Smooth muscle cell (in vitro differentiated cells): Measurements from ENCODE around the gene MACF1. TPM values are rescaled to one million over a fixed set of nuclear protein-coding genes. Genes with fewer than 3 reads are reported as not detected.

ENCODE experiments used
- DNase-seq: peaks from one replicate; lab custom pipeline; 2025; ENCODE audit not compliant: unreplicated experiment; lab: John Stamatoyannopoulos, UW
- H2AFZ ChIP-seq: fragments of 200-600 bp; sonication (generic); 2 replicates; pipeline ENCODE4 v1.6.0; 2016; ENCODE audit warnings: antibody characterized with exemption, low read depth, mild to moderate bottlenecking
- H3F3A ChIP-seq: fragments of 200-600 bp; sonication (generic); 2 replicates; pipeline ENCODE4 v1.6.0; 2017; ENCODE audit warnings: antibody characterized with exemption, low read depth
- H3K27ac ChIP-seq: fragments of 200-600 bp; sonication (generic); 2 replicates; pipeline ENCODE4 v1.5.1; 2016; ENCODE audit warnings: low read depth, mild to moderate bottlenecking
- H3K27me3 ChIP-seq: fragments of 200-600 bp; sonication (generic); 2 replicates; pipeline ENCODE4 v1.6.1; 2016; ENCODE audit warnings: low read depth, mild to moderate bottlenecking
- H3K36me3 ChIP-seq: fragments of 200-600 bp; sonication (generic); 2 replicates; pipeline ENCODE4 v1.5.1; 2016; ENCODE audit warnings: low read depth
- H3K4me1 ChIP-seq: fragments of 200-600 bp; sonication (generic); 2 replicates; pipeline ENCODE4 v1.5.1; 2016; ENCODE audit warnings: low read depth
- H3K4me2 ChIP-seq: fragments of 200-600 bp; sonication (generic); 2 replicates; pipeline ENCODE4 v1.6.0; 2016; ENCODE audit warnings: mild to moderate bottlenecking
- H3K4me3 ChIP-seq: fragments of 200-600 bp; sonication (generic); 2 replicates; pipeline ENCODE4 v1.5.1; 2016; ENCODE audit warnings: mild to moderate bottlenecking
- H3K79me2 ChIP-seq: fragments of 200-600 bp; sonication (generic); 2 replicates; pipeline ENCODE4 v1.6.0; 2016; ENCODE audit warnings: low read depth, mild to moderate bottlenecking
- H3K9ac ChIP-seq: fragments of 200-600 bp; sonication (generic); 2 replicates; pipeline ENCODE4 v1.6.0; 2016; ENCODE audit warnings: low read depth
- H3K9me3 ChIP-seq: fragments of 200-600 bp; sonication (generic); replicated peaks from 2 replicates; pipeline ENCODE4 v1.5.1; 2016; ENCODE audit warnings: low read depth
- H4K20me1 ChIP-seq: fragments of 200-600 bp; sonication (generic); 2 replicates; pipeline ENCODE4 v1.6.0; 2016; ENCODE audit warnings: low read depth
- CTCF ChIP-seq: fragments of 200-600 bp; sonication (generic); IDR thresholded peaks from 2 replicates; pipeline ENCODE4 v1.5.1; 2017; ENCODE audit warnings: borderline replicate concordance, mild to moderate bottlenecking, antibody characterized with exemption; ENCODE audit not compliant: insufficient read depth, poor library complexity, severe bottlenecking
- WGBS: methylation state at CpG from one replicate; pipeline ENCODE4 v1.1.7; 2016; ENCODE audit warnings: low lambda C conversion rate; 5-methylcytosine and 5-hydroxymethylcytosine counted together
- polyA plus RNA-seq: library from polyadenylated mRNA; unstranded; fragments of >200 nt; fragmentation: Nextera tagmentation; extraction: Ambion mirVana; gene quantifications from 2 replicates; pipeline ENCODE4 v1.2.1, GENCODE V29; 2016
- total RNA-seq: library from RNA; depleted of rRNA; stranded (reverse); fragments of >200 nt; gene quantifications from 2 replicates; pipeline ENCODE4 v1.2.3, GENCODE V29; 2014

MACF1 gene
- total and polyA plus RNA-seq, 2 experiments from 2014 or later: 36.9 to 195 TPM

DNA sequence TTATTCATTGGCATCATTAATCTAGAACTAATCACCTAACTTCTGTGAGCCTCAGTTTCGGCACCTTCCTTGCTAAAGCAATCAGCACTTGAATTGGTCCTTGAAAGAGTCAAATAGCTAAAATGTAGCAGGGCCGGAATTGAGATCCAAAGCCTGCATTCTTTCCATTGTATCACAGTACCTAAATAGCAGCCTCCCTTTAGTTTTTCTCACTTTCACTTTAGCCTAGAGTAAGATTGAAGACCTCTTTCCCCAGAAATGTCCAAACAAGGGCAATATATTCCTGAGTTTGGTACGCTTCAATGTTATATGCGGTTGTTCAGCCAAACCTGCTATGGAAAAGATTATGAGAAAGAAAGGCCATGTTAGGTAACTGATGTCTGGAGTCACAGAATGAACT lies 165.1 kb downstream of the MACF1 start:
- WGBS: 97% methylated on average over 4 of the region's 4 CpGs
- H3K36me3 ChIP-seq: peaks cover 12% of the 10 kb centered on the region
- H3K27ac ChIP-seq: no peak overlapping the region
- no peaks in the 10 kb centered on the region for H4K20me1 ChIP-seq
- DNase-seq: no peak
- no peaks in the 10 kb centered on the region for H3K4me1 ChIP-seq
- no peak for TF ChIP-seq CTCF
- H3K4me2 ChIP-seq: no peak overlapping the region
- H3K9ac ChIP-seq: no peak overlapping the region
- no peak overlapping the region for H2AFZ ChIP-seq
- no peaks in the 10 kb centered on the region for H3K9me3 ChIP-seq
- no peaks in the 10 kb centered on the region for H3F3A ChIP-seq
- H3K79me2 ChIP-seq: no peaks in the 10 kb centered on the region
- no peak overlapping the region for H3K4me3 ChIP-seq
- H3K27me3 ChIP-seq: no peaks in the 10 kb centered on the region

GRCh38 chr1:39370602-39371001 lies 166.1 kb downstream of the MACF1 start:
- 97% methylated on average over 1 of the region's 1 CpG for WGBS
- no peak for DNase-seq
- H4K20me1 ChIP-seq: no peaks in the 10 kb centered on the region
- H3F3A ChIP-seq: no peaks in the 10 kb centered on the region
- no peaks in the 10 kb centered on the region for H3K4me1 ChIP-seq
- no peaks in the 10 kb centered on the region for H3K79me2 ChIP-seq
- H2AFZ ChIP-seq: no peak overlapping the region
- H3K27ac ChIP-seq: no peak overlapping the region
- no peak for TF ChIP-seq CTCF
- no peak overlapping the region for H3K9ac ChIP-seq
- H3K4me3 ChIP-seq: no peak overlapping the region
- H3K9me3 ChIP-seq: no peaks in the 10 kb centered on the region
- H3K36me3 ChIP-seq: peaks cover 12% of the 10 kb centered on the region
- H3K27me3 ChIP-seq: no peaks in the 10 kb centered on the region
- H3K4me2 ChIP-seq: no peak overlapping the region

- Histone ChIP-seq H3K4me2 (no peak overlapping the region), H2AFZ (no peak overlapping the region), H4K20me1 (peaks cover 2% of the 10 kb centered on the region), H3K4me3 (no peak overlapping the region), H3K36me3 (peaks cover 12% of the 10 kb centered on the region), H3K4me1 (no peaks in the 10 kb centered on the region), H3K27ac (no peak overlapping the region), H3K79me2 (no peaks in the 10 kb centered on the region), H3K9me3 (no peaks in the 10 kb centered on the region), H3K9ac (no peak overlapping the region), H3F3A (no peaks in the 10 kb centered on the region), H3K27me3 (no peaks in the 10 kb centered on the region)
- TF ChIP-seq CTCF: no peak
- DNase-seq: no peak
Measured at GRCh38 chr1:39372105-39372504, 167.6 kb downstream of the MACF1 start.

- no peak overlapping the region for H3K27ac ChIP-seq
- H3K4me1 ChIP-seq: no peaks in the 10 kb centered on the region
- peaks cover 6% of the 10 kb centered on the region for H3K79me2 ChIP-seq
- H3K9ac ChIP-seq: no peak overlapping the region
- DNase-seq: no peak
- no peak overlapping the region for H3K4me3 ChIP-seq
- H2AFZ ChIP-seq: no peak overlapping the region
- peaks cover 31% of the 10 kb centered on the region for H3K36me3 ChIP-seq
- H3K4me2 ChIP-seq: no peak overlapping the region
- peaks cover 14% of the 10 kb centered on the region for H4K20me1 ChIP-seq
- no peak for TF ChIP-seq CTCF
- H3K27me3 ChIP-seq: no peaks in the 10 kb centered on the region
- H3K9me3 ChIP-seq: no peaks in the 10 kb centered on the region
- no peaks in the 10 kb centered on the region for H3F3A ChIP-seq
- 97% methylated on average over 7 of the region's 7 CpGs for WGBS
Measured at GRCh38 chr1:39376656-39377055, 172.2 kb downstream of the MACF1 start.
